GM19023 (cell line): Measurements from ENCODE around the gene NMNAT1.
A peak's percentile ranks its signal among the peaks of the same experiment; 100 is the strongest.
"Not testable (repeated sequence)": the region's sequence is repeated elsewhere in the genome, so short reads cannot be mapped to it uniquely, and the experiment has no call there.

Source experiments
- ATAC-seq: cut with Tn5 transposase; IDR thresholded peaks from one replicate; pipeline ENCODE4 v1.9.1; 2021; ENCODE audit warnings: mild to moderate bottlenecking, moderate library complexity; ENCODE audit not compliant: unreplicated experiment

The NMNAT1 gene

GRCh38 chr1:9942939-9943788, at the start of gene NMNAT1, which contains the start of gene LZIC:
NMNAT1 (plus strand) TSS chr1:9943475; CDS start chr1:9972074, 28,599 bp downstream.
LZIC (minus strand) TSS chr1:9943391; CDS start chr1:9936619, 6,772 bp downstream.
- ATAC-seq: peak; percentile 93

GRCh38 chr1:9894115-9894514, 49.2 kb upstream of the NMNAT1 start:
- no peak for ATAC-seq

GRCh38 chr1:9900142-9901043, 42.9 kb upstream of the NMNAT1 start:
- no peak for ATAC-seq

GRCh38 chr1:9901148-9902059, 41.9 kb upstream of the NMNAT1 start:
- no peak for ATAC-seq

- no peak for ATAC-seq
Observed at GRCh38 chr1:9902060-9902452, 41.2 kb upstream of the NMNAT1 start.

GRCh38 chr1:9903801-9904527, 39.3 kb upstream of the NMNAT1 start:
- no peak for ATAC-seq

GRCh38 chr1:9904596-9904995, 38.7 kb upstream of the NMNAT1 start:
- ATAC-seq: no peak

- no peak for ATAC-seq
Observed at GRCh38 chr1:9905010-9905409, 38.3 kb upstream of the NMNAT1 start.

- ATAC-seq: no peak
Observed at GRCh38 chr1:9906466-9906865, 36.8 kb upstream of the NMNAT1 start.

- ATAC-seq: no peak
Observed at GRCh38 chr1:9907441-9907840, 35.8 kb upstream of the NMNAT1 start.

- ATAC-seq: no peak
Observed at GRCh38 chr1:9908871-9909233, 34.4 kb upstream of the NMNAT1 start.

GRCh38 chr1:9909234-9910046, 33.8 kb upstream of the NMNAT1 start:
- no peak for ATAC-seq

GRCh38 chr1:9910076-9910422, 33.2 kb upstream of the NMNAT1 start, which contains the start of gene CTNNBIP1:
CTNNBIP1 (minus strand) TSS chr1:9910269; CDS start chr1:9872064, 38,205 bp downstream.
- ATAC-seq: peak; percentile 76

- ATAC-seq: peak; percentile 95
Observed at GRCh38 chr1:9910423-9911178, 32.7 kb upstream of the NMNAT1 start.

- ATAC-seq: no peak
Observed at GRCh38 chr1:9912264-9912936, 30.9 kb upstream of the NMNAT1 start.

GRCh38 chr1:9914610-9914937, 28.7 kb upstream of the NMNAT1 start:
- ATAC-seq: no peak

GRCh38 chr1:9916452-9916851, 26.8 kb upstream of the NMNAT1 start:
- no peak for ATAC-seq

- ATAC-seq: not testable (repeated sequence)
Observed at GRCh38 chr1:9917495-9917894, 25.8 kb upstream of the NMNAT1 start.
